HG02642 (cell line): ENCODE measurements around the gene MSI1.
"Not testable (repeated sequence)": the region's sequence is repeated elsewhere in the genome, so short reads cannot be mapped to it uniquely, and the experiment has no call there.

Experiments
- ATAC-seq: cut with Tn5 transposase; IDR thresholded peaks from one replicate; pipeline ENCODE4 v1.9.1; 2021; ENCODE audit warnings: mild to moderate bottlenecking; ENCODE audit not compliant: unreplicated experiment, poor library complexity

Gene MSI1

DNA sequence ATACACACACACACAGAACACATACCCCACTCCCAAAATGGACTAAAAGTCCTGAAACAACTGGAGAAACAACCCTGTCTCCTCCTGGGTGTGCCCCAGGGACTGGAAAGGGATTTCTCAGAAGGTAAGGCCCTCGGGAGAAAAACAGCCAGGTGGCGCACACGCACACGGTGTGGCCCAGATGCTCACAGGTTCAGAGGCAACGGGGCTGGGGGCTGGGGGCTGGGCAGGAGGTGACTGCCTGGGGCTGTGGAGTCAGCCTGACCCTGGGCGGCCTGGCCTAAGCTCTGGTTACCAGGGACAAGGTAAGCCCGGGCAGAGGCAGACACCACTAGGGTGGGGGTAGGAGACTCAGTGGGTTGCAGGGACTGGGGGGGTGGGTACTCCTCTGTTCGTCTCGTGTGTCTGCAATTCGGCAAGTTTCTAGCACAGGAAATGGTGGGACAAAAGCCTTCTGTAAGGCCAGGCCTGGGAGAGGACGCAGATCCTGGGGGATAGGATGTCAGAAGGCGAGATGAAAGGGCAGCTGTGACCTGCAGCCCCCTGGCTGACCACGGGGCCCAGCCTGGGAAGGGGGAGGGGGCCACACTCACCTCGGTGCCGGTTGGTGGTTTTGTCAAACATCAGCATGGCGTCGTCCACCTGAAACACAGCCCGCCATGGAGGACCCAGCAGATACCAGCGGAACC, 10.4 kb downstream of the MSI1 start:
- no peak for ATAC-seq

DNA sequence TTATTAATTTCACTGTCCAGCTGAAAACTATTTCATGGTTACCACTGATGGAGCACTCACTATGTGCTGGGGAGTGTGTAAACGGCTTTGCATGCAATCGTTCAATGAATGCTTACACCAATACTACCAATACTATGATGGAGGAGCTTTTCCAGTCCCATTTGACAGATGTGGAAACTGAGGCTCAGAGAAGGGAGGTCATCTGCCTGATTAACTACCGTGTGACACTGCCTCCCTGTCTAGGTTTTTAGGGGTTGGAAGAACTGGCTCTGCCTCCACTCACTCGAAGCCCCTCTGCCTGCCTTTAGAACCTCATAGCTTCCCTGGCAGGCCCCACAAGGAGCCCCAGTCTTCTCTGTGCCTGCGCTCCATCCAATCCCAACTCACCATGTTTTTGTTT, 11.9 kb downstream of the MSI1 start:
- no peak for ATAC-seq

DNA sequence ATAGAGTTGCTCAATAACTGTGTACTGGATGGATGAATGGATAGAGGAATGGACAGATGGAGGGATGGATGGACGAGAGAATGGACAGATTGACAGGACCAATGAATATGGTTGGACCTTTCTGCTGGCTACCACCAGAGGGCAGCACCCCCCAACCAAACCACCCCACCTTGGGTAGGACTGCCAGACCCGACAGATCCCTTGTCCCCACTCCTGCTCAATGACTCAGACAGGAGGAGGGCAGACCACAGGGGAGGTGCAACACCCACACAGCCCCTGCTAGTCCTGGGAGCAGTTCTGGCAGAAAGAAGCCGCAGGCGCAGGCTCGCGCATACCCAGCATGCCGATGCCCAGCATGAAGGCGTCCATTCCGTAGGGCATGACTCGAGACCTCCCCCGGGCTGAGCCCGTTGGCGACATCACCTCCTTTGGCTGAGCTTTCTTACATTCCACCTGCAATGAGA, 12.4 kb downstream of the MSI1 start:
- no peak for ATAC-seq

DNA sequence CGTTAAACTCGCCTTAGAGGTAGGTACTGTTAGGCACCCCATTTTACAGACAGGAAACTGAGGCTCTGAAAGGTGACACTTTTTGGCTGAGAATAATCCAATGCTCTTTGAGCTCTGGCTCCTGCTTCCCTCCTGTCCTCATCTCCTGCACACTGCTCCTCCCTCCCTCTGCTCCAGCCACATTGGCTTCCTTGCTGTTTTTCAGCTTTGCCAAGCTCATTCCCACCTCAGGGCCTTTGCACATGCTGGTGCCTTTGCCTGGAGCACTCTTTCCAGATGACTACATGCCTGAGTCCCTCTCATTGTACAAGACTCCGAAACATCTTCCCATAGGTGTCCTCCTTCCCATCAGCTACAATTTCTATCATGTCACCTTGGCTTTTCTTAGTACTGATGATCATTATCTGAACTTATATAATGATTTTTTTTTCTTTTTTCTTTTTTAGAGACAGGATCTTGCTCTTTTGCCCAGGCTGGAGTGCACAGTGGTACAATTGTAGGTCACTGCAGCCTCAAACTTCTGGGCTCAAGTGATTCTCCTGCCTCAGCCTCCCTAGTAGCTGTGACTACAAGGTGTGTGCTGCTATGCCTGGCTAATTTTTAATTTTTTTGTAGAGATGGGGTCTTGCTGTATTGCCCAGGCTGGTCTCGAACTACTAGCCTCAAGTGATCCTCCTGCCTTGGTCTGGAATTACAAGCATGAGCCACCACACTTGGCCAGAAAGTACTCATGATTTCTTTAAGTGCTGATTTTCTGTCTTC, 15.2 kb downstream of the MSI1 start:
- ATAC-seq, result no peak

DNA sequence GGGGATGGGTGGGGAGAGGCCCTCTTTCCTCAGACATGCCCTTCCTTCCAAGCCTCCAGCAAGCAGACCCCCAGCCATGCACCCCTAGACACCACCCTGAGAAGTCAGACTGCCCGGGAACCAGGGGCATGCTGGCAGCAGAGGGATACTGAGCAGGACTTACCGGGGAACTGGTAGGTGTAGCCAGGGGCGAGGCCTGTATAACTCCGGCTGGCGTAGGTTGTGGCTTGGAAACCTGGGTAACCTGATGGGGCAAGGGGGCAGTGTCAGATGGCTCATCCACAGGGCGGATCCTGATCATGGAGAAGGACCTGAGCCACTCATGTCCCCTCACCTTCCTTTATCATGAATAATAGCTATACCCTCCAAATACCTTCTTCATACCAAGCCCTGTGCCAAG, 15.8 kb downstream of the MSI1 start:
- ATAC-seq, result no peak

DNA sequence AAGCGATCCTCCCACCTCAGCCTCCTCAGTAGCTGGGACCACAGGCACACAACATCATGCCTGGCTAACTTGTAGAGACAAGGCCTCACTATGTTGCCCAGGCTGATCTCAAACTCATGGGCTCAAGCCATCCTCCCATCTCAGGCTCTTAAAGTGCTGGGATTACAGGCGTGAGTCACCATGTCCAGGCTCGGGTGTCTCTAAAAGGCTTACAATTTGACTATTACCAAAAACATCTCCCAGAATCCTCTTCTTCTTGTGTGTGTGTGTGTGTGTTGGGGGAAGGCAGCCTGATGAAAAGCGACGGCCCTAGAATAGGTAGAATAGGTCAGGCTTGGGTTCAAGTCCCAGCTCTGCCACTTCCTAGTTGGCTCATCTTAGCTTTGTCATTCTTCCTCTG, 16.8 kb downstream of the MSI1 start:
- ATAC-seq, result no peak

DNA sequence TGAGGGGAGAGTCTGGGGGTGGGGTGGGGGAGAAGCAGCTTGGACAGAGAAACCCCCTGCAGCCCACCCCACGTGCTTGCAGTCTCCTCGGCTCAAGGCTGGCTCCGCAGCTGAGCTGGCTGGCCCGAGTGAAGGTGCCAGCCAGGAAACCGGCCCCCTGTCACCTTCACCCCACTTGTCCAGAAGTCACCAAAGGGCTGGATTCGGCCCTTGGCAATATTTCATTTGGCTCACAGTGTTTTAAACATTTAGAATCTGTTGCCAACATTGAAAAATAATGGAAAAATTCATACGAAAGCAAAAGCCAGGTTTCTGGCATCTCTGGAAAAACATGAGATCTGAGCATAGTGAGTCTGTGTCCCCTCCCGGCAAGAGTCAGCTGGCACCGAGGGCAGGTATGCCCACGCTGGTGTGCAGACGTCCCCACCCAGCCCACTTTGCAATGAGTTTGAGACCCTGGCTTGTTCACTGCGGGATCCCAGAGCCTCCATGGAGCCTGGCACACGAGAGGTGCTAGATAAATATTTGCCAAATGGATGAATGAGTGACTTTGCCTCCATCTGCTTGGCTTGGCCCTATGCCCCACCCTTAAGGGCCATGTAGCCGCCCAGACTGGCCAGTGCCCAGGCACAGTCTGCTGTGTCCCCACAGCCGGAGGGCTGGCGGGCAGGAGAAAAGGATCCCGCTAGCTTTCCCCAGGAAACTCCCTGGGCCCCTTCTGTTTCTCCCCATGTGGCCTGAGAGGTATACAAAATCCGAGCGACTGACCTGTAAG, 18.2 kb downstream of the MSI1 start:
- ATAC-seq, result no peak

DNA sequence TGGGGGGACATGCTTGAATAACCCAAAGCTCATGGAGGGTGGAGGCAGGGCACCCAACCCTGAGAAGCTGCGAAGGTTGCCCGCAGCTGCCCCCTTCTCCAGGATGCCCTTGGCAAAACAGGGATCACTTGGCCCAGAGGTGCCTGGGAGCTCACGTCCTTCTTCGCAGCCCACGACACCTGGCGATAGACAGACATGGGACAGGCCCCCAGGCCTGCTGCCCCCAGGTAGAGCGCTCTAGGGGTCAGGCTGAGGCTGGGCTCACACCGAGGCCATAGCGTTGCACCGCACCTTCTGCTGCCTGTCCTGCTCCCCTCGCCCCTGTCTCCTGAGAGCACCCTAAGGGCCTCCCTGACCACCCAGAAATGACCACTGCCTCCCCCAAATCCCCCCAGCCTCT, 21.2 kb downstream of the MSI1 start:
- no peak for ATAC-seq

DNA sequence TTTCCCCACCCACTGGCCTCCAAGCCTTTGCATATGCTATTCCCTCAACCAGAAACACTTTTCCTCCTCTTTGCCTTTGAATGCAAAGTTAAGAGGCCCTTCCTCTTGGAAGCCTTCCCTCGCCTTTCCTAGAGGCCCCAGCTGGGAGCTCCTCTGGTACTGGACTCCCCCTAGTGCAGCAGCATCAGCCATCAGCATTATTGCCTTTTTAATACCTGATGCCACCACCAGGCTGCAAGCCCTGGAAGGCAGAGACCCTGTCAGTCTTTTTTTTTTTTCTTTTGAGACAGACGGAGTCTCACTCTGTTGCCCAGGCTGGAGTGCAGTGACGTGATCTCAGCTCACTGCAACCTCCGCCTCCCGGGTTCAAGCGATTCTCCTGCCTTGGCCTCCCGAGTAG, 22.3 kb downstream of the MSI1 start:
- ATAC-seq, result no peak

DNA sequence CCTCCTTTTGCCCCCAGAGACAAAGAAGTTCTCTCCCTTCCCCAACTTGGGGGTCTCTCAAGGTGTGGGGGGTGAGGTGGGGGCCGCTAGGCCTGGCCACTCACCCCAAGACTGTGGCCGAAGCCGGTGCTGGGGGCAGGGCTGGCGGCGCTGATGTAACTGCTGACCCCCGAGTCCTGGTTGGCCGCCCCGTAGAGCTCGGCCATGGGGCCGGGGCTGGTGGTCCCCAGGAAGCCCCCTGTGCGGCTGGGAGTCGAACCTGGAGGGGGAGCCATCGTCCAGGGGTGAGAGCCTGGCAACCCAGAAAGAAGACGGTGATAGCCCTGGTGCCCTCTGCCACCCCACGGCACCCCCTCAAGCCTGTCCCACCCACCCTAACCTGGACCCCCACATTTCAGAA, 22.9 kb downstream of the MSI1 start:
- no peak for ATAC-seq

DNA sequence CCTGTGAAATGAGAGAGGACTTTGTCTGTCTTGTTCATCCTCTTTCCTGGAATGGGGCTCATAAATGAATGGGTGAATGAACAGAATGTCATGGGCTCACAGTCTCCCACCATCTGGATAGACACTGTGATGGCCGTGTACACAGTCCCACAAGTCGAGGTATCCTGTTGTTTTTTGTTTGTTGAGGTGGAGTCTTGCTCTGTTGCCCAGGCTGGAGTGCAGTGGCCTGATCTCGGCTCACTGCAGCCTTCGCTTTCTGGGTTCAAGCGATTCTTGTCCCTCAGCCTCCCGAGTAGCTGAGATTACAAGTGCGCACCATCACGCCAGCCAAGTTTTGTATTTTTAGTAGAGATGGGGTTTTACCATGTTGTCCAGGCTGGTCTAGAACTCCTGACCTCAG, 25.3 kb downstream of the MSI1 start:
- ATAC-seq, result no peak

DNA sequence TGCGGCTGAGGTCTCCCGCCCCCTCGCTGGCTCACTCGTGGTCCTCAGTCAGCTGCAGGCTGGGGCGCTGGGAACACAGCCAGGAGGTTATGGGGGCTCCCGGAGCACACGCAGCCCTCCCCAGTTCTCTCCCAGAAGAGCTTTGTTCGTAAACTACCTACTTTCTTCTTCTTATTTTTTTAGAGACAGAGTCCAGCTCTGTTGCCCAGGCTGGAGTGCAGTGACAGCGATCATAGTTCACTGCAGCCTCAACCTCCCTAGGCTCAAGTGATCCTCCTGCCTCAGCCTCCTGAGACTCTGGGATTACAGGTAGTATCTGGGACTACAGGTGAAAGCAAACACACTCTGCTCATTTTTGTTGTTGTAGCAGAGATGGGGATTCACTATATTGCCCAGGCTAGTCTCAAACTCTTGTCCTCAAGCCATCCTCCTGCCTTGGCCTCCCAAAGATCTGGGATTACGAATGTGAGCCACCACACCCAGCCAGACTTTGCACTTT, 25.9 kb downstream of the MSI1 start:
- ATAC-seq, result no peak

DNA sequence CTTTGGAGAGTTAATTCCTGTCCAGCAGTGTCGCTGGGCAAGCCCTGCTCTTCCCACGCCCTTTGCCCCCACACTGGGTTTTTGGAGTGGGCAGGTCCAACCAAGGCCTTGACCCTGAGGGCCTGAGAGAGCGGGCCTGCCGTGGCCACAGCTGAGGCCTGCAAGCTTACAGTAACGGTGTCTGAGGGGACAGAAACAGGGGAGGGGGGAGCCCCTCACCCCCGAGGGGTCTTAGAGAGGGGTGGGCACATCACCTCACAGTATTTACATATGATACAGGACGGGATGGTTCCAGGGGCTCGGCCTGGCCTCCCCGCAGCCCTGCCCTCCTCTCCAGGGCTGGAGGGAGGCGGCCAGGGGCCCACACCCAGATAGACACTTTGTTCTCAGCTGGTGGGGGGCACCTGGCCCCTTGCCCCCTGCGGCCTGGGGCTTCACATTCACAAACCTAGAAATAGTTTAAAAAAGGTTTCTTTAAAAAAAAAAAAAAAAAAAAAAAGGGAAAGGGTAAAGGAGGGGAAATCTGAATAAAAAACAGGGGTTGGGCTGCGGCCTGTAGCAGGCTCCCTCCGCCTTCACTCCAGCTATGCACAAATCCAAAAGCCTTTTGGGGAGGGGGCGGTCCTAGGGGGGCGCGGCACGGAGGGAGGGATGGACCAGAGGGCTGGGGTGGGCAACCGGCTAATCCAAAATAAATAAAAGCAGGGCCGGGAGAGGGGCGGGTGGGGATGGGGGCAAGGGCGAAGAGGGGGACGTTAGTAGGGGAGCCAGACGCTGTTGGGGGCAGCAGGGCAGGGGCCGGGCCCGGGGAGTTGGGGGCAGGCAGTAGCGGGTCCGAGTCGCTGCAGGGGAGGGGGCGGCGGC, 26.6 kb downstream of the MSI1 start:
- no peak for ATAC-seq

DNA sequence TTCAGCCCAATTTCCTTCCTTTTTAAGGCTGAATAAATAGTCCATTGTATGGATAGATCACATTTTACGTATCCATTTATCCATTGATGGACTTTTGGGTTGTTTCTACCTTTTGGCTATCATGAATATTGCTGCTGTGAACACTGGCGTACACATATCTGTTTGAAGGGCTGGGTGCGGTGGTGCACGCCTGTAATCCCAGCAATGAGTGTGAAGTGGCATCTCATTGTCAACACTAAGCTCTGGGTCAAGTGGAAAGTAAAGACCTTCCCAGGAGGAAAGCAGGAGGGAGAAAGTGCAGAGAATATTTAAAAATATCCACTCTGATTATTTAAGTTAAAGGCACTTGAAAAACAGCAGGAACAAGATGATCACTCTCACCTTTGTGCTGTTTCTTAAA, 29.7 kb downstream of the MSI1 start:
- no peak for ATAC-seq

DNA sequence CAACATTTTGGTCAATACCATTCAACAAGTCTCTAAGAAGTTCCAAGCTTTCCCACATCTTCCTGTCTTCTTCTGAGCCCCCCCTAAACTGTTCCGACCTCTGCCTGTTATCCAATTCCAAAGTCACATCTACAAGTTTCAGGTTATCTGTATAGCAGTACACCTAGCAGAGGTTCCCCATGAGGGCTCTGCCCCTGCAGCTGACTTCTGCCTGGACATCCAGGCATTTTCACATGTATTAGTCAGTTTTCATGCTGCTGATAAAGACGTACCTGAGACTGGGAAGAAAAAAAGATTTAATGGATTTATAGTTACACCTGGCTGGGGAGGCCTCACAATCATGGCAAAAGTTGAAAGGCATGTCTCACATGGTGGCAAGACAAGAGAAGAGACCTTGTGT, 31.2 kb downstream of the MSI1 start:
- ATAC-seq, result no peak

DNA sequence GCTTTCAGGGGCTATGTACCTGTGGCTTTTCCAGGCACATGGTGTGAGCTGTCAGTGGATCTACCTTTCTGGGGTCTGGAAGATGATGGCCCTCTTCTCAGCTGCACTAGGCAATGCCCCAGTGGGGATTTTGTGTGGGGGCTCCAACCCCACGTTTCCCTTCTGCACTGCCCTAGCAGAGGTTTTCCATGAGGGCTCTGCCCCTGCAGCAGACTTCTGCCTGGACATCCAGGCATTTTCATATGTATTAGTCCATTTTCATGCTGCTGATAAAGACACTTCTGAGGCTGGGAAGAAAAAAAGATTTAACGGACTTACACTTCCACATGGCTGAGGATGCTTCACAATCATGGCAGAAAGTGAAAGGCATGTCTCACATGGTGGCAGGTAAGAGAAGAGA, 32.6 kb downstream of the MSI1 start:
- not testable (repeated sequence) for ATAC-seq

DNA sequence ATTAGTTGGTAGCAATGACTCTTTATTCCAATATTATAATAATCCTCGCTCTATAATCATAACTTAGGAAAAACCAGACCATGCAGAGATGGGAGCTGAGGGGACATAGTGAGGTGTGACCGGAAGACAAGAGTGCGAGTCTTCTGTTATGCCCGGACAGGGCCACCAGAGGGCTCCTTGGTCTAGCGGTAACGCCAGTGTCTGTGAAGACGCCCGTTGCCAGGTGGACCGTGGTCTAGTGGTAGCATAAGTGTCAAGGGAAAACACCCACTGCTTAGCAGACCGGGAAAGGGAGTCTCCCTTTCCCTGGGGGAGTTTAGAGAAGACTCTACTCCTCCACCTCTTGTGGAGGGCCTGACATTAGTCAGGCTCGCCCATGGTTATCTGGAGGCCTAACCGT, 33.5 kb downstream of the MSI1 start:
- not testable (repeated sequence) for ATAC-seq

DNA sequence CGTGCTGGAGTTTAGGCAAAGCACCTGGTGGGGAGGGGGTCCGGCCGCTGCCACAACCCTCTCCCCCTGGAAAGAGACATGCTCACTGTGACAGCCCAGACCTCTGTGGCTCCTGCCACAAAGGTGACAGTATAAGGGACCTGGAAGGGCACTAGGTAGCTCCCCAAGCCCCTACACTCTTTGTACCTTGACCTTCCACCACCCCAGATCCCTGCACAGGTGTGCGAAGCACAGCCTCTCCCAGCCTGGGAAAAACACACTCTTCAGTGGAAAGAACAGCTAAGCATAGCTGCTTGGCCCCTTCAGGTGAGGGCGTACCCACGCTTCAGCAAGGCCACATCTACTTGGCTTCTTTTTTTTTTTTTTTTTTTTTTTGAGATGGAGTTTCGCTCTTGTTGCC, 36.4 kb downstream of the MSI1 start:
- no peak for ATAC-seq

DNA sequence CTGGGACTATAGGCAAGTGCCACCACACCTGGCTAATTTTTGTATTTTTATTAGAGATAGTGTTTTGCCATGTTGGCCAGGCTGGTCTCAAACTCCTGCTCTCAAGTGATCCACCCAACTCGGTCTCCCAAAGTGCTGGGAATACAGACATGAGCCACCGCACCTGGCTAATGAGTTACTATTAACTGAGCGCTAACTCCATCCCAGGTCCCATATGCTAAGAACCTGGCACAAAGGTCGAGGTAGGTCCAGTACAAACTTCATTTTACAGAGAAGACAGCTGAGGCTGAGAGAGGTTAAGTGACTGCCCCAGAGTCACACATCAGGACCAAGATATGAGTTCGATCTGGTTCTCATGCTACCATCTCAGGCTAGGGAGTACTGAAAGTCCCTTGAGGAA, 36.9 kb downstream of the MSI1 start:
- no peak for ATAC-seq

DNA sequence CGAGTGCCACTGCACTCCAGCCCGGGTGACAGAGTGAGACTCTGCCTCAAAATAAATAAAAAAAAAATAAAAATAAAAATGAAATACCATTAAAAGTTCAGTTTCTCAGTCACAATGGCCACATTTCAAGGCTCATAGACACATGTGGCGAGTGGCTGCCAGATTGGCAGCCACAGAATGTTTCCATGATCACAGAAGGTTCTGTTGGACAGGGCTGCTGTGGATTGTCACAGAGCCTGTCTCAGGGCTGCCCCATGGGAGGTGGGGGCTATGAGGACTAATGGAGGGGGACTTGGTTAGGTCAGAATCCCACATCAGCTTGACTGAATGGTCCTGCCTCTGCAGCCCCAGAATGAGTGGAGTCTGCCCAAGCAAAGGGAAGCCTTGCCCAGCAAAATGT, 37.6 kb downstream of the MSI1 start:
- ATAC-seq, result no peak
